Measurements from ENCODE around the gene NPAS1.
"Not testable (repeated sequence)": the region's sequence is repeated elsewhere in the genome, so short reads cannot be mapped to it uniquely, and the experiment has no call there.

NPAS1 gene

DNA sequence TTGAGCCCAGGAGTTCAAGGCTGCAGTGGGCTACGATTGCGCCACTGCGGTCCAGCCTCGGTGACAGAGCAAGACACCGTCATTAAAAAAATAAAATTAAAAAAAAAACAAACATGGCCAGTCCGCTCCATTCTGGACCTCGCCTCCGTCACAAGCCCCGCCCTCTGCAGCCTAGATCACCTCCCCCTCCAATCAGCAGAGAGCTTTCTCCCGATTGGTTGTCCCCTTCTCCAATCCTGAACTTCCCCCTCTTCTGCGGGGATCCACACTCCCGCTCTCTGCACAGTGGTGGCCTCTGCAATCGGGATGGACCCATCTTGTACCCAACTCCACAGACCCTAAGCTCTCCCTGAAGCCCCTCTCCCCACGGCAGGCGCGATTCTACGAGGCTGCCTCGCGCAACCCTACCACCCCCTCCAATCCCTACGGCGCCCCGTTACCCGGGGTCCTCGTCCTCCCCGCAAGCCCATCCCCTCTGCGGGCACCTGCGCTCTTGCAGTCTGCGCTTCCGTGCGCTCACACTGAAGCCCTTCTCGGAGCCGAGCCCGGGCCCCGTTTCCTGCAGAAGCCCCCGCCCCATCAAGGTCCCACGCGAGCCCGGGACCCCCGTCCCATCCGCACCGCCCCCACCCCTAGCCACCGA, 28.2 kb downstream of the NPAS1 start:
- peak; percentile 68 to 69 for DNase-seq

DNA sequence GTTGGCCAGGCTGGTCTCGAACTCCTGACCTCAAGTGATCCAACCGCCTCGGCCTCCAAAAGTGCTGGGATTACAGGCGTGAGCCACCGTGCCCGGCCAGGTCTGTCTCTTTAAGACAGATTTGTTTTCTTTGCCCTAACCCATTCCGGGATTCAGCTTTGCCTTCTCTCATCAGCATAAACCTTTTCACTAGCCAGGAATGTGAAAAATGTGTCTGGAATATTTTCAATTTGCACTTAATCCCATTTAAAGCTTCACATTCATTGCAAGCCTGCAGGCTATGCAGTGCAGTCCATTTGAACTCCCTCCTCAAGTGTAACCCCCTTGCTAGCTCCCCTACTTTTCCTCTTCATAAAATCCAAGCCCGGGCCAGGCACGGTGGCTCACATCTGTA, 29.7 kb downstream of the NPAS1 start:
- DNase-seq, result no peak

DNA sequence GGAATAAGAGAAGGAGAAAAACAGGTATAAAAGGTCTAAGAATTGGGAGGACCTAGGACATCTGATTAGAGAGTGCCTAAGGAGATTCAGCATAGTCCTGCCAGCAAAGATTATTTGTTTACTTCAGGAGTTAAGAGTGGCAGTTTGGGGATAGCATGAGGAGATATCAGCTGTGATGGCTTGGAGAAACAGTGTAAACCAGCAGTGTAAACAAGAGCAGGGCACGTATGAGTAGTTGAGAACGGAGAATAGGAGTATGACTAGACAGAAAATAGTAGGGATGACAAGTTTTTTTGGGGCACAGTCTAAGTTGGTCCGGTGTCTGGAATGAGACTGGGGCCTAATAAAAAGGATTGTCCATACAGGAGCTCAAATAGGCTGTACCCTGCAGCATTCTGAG, 30.9 kb downstream of the NPAS1 start:
- DNase-seq, result not testable (repeated sequence)

DNA sequence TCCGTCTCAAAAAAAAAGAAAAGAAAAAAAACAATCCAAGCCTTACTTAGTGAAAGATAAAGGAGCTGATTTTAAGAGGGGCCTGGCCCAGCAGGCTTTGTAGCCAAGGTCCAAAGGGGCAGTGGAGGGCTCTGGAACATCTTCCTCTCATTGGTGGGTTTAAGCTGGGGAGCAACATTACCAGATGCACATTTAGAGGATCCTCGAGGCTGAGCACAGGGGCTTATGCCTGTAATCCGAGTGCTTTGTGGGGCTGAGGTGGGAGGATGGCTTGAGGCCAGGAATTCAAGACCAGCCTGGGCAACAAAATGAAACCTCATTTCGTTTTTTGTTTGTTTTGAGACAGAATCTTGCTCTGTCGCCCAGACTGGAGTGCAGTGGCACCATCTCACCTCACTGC, 36.8 kb downstream of the NPAS1 start:
- DNase-seq, result no peak

DNA sequence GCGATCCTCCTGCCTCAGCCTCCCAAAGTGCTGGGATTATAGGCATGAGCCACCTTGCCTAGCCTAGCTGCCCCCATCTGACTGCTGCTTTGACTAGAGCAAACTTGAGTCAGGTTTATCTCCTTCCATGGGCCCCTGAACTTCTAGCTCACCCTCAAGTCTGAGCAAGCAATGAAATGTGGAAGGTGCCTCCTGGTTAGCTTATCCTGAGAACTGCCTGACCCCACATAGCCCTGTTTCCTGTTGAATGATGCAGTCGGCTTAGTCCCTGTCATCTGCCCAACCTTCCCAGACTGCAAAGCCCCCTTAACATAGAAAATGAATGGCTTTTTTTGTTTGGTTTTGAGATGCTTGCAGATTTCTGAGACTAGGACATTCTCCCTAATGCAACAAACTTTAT, 37.7 kb downstream of the NPAS1 start:
- DNase-seq, result no peak

DNA sequence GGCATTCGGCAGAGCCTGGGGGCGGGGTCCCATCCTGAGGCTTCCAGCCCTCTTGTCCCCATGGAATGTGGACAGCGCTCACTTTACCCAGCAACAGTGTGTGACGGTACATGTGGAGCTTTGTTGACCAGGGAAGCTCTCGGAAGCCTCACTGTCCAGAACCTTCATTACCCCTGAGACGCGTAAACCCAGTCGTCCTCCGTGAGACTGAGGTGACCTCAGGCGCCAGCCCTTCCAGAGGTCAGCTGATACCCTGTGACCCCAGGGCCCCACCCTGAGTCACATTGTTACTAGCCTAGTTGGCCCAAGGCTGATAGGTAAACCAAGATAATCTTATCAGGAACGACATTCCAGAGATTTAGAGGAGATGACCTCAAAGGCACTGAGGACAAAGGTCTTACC, 39.0 kb downstream of the NPAS1 start:
- no peak for DNase-seq

DNA sequence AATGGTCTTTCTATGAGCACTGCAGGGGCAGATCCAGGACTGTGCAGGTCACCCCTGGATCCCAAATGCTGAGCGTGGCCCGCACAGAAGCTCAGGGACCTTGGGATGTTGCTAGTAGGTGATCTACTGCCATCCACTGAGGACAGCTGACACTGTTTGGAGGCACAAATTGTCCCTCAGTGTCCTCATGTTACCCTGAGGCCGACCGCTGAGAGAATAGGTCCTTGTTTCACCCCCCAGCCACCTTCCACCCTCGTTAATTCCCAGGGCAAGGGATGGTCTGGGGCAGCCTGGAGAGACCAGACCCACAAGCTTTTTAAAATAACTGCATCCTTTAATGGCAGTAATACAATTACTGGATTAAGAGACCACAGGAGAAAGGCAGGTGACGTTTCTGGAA, 44.2 kb downstream of the NPAS1 start:
- no peak for DNase-seq

DNA sequence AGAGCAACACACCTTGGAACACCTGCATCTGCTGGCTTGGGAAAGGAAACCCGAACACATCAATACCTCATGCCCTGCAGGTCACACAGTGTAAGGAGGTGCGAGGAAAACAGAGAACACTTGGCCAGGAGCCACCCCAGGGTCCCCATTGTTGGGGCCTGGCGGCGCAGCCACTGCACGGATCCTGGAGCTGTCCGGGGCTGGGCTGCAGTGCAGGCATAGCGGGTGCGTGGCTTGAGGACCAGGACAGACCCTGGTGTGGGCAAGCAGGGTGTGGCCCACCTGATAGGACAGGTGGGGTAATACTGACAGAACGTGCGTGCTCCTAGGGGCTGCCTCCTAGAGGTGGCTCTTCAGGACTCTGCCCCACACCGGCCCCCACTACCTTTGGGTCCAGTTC, 45.6 kb downstream of the NPAS1 start:
- no peak for DNase-seq

DNA sequence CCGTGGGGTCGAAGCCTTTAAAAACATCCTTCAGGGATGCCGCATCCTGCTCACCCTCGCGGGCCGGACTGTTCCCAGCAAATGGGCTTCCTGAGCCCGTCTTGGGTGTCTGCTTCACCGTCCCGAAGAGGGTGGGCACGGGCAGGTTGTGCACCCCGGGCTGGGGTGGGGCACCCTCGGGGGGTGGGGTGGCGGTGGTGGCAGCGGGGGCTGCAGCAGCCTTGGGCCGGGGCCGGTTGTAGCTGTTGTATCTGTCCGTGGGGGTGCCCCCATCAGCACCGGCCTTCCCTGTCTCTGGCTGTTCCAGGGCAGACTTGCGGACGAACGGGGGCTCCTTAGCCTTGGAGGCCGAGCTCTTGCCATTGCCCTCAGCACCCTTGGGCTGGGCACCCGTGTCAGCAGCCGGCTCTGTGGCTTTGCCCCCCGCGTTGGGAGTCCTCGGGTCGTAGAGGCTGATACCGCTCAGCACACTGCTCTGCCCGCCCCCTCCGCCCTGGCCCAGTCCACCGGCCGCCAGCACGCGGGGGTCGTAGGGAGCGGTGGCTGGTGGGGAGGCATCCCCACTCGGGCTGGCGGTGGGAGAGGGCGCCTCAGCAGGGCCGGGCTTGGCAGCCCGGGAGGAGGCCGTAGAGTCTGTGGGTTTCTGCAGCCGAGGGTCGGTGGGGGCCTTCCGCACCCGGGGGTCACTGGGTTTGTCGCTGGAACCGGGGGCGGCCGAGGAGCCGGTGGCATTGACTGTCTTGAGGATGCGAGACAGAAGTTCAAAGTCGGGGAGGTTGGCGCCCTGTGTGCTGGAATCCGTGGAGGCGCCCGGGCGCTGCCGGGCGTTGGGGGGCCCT, 47.0 kb downstream of the NPAS1 start:
- DNase-seq, result no peak

DNA sequence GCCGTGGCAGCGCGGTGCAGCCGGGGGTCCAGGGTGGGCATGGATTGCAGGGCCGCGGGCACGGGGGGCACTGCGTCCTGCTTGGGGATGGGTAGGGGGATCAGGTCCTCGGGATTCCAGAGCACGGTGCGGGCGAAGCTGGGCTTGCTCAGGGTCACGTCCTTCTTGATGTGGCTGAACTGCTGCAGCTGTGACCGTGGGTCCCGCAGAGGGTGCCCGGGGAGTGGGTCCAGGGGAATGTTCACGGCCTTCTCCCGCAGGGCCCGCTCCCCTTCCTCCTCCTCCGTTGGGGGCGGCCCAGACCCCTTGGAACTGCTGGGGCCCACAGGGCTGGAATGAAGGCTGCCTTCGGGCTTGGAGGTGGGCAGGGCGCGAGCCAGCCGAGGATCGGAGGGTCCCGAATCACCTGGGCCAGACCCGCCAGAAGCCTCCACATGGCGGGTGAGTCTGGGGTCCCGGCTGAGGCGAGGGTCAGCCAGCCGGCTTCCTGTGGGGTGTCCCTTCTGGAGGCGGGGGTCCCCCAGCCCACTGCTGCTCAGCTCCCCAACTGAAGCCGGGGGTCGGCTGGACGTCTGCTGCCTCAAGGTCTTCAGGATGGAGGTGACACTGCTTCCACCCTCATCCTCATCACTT, 47.7 kb downstream of the NPAS1 start:
- no peak for DNase-seq

DNA sequence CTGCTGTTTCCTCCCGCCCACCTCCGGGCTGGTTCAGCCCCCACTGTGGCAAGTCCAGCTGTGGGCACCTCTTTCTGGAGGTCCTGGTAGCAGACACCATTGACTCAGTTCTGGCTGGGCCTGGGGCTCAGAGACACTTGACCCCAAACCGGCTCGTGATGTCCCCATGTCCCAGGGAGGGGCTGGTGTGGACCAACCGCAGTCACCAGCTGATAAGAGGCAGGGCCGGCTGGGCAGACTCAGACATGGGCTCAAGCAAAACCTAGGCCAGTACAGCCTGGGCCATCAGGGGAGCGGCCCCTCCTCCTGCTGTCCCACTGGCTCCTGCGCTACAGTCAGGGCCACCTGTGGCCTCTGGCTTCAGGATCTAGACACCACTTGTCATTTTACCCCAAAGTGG, 48.6 kb downstream of the NPAS1 start:
- no peak for DNase-seq

DNA sequence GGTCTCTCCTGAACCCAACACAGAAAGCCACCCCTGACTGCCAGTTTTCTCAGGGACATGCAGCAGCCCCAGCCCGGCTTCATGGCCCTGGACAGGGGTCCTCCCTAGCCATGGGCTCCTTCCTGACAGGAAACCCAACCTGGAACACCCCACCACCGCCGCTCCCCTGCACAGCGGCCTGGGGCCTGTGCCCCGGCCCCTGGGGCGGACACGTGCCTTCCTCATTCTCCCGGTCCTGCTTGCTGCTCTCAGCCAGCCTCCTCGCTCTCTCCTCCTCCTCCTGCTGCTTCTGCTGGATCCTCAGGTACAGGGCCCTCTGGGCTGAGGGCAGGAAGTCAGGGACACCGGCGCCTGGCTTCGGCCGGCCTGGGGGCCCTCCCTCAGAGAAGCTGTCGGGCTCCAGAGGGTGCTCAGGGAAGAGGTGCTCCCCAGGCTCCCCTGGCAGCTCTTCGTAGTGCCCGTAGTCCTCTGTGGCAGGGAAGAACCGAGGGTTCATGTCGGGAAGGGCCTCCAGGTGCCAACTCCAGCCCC, 49.3 kb downstream of the NPAS1 start:
- no peak for DNase-seq

DNA sequence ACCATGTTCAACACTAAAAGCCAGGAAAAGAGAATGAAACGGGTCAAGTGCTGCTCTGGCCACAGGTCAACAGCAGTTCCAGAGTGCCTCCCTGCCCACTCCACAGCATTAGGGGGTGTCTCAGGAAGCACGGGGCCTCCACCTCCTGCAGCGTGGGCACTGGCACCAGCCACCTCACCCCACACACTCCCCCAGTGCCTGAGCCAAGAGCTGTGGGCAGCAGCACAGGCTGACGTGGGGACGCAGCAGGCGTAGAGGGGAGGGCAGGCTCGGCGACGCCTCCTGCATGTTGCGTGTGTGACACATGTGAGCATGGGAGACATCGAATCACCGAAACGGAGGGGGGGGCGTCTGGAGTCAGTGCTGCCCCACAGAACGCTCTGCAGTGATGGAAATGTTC, 50.2 kb downstream of the NPAS1 start:
- DNase-seq, result no peak

DNA sequence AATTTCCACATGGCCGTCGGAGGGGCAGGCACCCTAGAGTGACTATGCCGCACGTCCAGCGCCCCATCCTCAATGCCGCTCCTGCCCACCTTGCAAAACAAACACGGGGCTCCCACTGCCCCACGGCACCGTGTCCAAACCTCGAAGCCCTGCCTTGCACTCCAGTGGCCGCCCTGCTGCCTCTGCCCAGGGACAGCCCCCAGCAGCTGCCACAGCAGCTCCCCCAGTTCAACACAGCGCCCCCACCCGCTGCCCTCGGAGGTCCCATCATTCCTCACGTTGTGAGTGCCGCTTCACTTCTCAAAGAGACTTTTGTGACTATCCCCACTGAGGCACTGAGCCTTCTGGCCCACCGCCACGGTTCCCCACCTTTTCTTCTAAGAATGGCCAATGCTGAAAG, 51.1 kb downstream of the NPAS1 start:
- no peak for DNase-seq

DNA sequence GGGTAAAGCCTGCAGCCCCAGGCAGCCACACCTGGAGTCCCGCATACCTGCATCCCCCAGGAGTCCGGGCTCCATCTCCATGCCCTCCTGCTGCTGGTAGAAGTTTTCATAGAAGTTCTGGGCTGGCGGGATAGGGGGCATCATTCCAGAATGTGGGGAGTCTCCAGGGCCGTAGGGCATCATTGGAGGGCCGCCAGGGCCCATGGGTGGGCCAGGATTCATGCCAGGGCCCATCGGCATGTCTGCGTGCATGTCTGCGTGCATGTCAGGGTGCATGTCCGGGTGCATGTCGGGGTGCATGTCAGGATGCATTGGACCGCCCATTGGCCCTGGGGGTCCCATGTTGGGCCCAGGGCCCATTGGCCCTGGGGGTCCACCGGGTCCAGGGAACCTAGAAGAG, 52.1 kb downstream of the NPAS1 start:
- no peak for DNase-seq

DNA sequence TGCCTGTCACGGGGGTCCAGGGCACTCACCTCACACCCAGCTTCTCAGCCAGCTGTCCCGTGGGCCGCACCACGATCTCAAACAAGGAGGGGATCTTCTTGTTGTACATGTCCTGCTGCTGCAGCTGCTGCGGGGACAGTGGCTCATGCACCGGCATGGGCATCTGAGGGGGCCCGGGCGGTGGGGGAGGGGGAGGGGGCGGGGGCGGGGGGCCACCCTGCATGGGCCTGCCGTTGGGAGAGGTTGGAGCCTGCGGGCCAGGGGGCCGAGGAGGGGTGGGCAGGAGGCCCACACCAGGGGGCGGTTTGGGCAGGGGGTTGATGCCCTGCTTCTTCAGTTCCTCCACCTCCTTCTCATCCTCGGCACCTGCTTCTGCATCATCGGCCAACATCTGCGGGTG, 52.7 kb downstream of the NPAS1 start:
- no peak for DNase-seq

DNA sequence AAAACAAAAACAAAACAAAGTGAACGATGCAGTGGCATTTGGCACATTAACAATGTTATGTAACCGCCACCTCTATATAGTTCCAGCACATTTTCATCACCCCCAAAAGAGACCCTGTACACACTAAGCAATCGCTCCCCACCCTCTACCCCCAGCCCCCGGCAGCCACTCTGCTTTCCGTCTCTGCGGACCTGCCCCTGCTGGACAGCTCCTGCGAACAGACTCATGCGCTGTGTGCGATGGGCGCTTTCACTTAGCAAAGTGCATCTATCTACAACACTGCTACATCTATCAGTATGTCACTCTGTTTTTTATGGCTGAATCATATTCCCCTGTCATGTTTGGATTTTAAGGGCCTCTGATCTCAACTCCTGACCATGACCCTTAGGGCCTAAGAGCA, 53.9 kb downstream of the NPAS1 start:
- DNase-seq, result no peak

DNA sequence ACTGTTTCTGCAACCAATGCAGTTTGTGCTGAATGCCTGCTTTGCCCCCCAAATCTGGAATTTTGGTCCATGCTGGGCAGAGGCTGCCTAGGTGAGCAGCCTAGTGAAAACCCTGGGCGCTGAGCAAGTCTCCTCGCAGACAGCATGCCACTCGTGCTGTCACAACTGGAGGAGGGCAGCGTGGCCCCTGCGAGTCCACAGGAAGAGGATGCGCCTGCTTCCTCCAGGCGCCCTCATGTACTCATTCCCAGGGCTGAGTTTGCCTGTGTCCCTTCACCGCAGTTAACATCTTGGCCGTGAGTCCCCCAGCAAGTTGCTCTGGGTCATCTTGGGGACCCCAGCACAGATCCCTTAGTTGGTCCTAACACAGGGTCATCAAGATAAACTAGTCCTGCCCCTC, 55.0 kb downstream of the NPAS1 start:
- DNase-seq, result no peak

DNA sequence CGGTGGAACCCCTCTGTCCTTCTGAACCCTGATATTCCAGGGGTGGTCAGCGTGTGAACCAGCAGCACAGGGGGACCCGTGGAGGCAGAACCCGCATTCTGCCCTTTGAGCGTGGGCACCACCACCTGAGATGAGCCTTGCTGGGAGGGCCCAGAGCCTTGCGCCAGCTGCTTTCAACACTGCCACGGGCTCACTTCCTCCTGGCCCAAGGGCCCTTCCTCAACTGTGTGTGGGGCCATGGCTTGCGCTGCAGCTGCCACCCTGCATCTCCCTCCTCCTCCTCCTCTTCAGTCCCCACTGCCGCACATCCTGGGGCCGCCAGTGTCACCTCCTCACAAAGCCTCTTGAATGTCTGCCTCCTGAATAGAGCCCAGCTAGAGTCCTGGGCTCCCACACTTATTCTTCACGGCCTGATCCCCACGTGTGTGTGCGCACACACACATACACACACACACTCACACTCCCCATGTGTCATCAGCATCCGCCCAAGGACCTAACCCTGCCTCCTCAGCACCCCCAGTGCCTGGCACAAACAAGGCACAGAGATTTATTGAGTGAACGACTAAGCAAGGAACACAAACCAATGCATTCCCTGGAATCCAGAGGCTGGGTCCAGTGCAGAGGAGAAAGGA, 55.7 kb downstream of the NPAS1 start:
- DNase-seq, result no peak

DNA sequence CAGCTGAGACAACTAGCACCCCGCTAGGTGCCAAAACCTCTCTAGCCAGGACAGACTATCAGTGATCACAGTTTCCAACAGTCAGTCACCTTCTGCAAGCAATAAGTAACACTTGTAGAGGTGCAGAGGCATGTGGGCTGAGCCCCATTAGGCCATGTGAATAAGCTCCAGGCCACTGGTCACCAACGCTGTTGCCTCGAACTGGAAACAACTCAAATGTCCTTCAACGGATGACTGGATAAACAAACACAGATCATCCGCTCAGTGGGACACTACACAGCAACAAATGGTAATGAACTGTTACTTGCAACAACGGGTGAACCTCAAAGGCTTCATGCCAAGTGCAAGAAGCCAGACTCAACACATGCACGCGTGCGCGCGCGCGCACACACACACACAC, 56.3 kb downstream of the NPAS1 start:
- DNase-seq, result no peak

DNA sequence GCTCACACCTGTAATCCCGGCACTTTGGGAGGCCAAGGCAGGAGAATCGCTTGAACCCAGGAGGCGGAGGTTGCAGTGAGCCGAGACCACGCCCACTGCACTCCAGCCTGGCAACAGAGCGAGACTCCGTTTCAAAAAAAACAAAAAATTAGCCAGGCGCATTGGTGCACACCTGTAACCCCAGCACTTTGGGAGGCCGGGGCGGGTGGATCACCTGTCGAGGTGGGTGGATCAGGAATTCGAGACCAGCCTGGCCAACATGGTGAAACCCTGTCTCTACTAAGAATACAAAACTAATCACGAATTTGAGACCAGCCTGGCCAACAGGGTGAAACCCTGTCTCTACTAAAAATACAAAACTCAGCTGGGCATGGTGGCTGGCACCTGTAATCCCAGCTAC, 58.7 kb downstream of the NPAS1 start:
- not testable (repeated sequence) for DNase-seq

DNA sequence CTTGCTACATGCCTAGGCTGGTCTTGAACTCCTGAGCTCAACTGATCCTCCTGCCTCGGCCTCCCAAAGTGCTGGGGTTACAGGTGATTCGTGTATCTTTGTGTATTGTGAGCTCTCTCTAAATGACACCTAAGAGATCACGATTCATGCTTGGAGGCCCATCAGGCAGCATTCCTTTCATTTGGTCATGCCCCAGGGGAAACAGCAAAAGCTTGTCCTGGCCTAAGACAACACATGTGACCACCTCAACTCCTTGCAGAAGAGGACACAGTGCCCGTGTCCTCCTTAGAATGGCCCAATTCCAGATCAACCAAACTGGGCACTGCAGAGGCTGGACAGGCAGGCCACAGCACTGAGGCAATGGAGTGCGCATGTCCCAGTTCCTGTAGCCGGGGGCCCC, 61.5 kb downstream of the NPAS1 start:
- no peak for DNase-seq

DNA sequence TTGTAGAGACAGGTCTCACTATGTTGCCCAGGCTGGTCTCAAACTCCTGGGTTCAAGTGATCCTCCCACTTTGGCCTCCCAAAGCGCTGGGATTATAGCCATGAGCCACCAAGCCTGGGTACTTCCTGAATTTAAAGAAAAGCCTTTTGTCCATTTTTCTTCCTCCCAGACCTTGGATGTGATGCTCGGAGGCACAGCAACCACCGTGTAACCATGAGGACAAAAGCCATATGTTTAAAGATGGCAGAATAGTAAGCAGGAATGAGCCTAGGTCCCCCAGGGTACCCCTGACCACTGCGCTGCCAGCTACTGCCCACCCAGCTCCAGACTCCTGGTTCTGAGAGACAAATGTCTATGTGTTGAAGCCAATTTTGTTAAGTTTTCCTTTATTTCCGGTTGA, 62.9 kb downstream of the NPAS1 start:
- DNase-seq, result no peak
